Astrocyte (in vitro differentiated cells and primary cell): Measurements from ENCODE around the gene MTNR1B. TPM values are rescaled to one million over a fixed set of nuclear protein-coding genes. Genes with fewer than 3 reads are reported as not detected.

Experiments used
- DNase-seq: peaks from one replicate; pipeline ENCODE4 v3.0.0-alpha.2; 2010; ENCODE audit warnings: low read depth
- FAIRE-seq: peaks from 2 replicates; lab custom pipeline; 2011; peaks lifted over from hg19 to GRCh38; lab: Jason Lieb, UNC
- H2AFZ ChIP-seq: 2 replicates; pipeline ENCODE4 v1.6.0; 2012; ENCODE audit warnings: low read depth, low read length, inconsistent platforms
- H3K27ac ChIP-seq: 2 replicates; pipeline ENCODE4 v1.5.1; 2011; ENCODE audit warnings: low read depth, low read length, inconsistent platforms
- H3K27me3 ChIP-seq: 2 replicates; pipeline ENCODE4 v1.6.0; 2011; ENCODE audit warnings: low read length, inconsistent platforms; ENCODE audit not compliant: insufficient read depth
- H3K36me3 ChIP-seq: 2 replicates; pipeline ENCODE4 v1.5.1; 2011; ENCODE audit warnings: low read length, inconsistent platforms; ENCODE audit not compliant: insufficient read depth
- H3K4me1 ChIP-seq: 2 replicates; pipeline ENCODE4 v1.5.1; 2011; ENCODE audit warnings: low read length, inconsistent platforms; ENCODE audit not compliant: insufficient read depth
- H3K4me2 ChIP-seq: 2 replicates; pipeline ENCODE4 v1.6.0; 2012; ENCODE audit warnings: low read length, inconsistent platforms
- H3K4me3 ChIP-seq: 2 replicates; pipeline ENCODE4 v1.5.1; 2011; ENCODE audit warnings: low read depth, mild to moderate bottlenecking, low read length, inconsistent platforms; ENCODE audit not compliant: insufficient read depth
- H3K79me2 ChIP-seq: 2 replicates; pipeline ENCODE4 v1.6.0; 2012; ENCODE audit warnings: mild to moderate bottlenecking, low read length, inconsistent platforms; ENCODE audit not compliant: insufficient read depth
- H3K9ac ChIP-seq: 2 replicates; pipeline ENCODE4 v1.6.0; 2012; ENCODE audit warnings: mild to moderate bottlenecking, low read length, inconsistent platforms
- H3K9me3 ChIP-seq: 2 replicates; pipeline ENCODE4 v1.5.1; 2012; ENCODE audit warnings: low read depth, mild to moderate bottlenecking, low read length, inconsistent platforms; ENCODE audit not compliant: insufficient read depth
- H4K20me1 ChIP-seq: 2 replicates; pipeline ENCODE4 v1.6.0; 2012; ENCODE audit warnings: low read length, inconsistent platforms; ENCODE audit not compliant: insufficient read depth
- H3K27ac Mint-ChIP-seq: one replicate; pipeline ENCODE4 v1.8.0; 2021; ENCODE audit warnings: mild to moderate bottlenecking, mixed read lengths; ENCODE audit not compliant: unreplicated experiment
- H3K27me3 Mint-ChIP-seq: one replicate; pipeline ENCODE4 v1.8.0; 2021; ENCODE audit warnings: low read depth, mixed read lengths; ENCODE audit not compliant: unreplicated experiment
- H3K36me3 Mint-ChIP-seq: one replicate; pipeline ENCODE4 v1.8.0; 2021; ENCODE audit warnings: low read depth, mixed read lengths; ENCODE audit not compliant: unreplicated experiment
- H3K4me1 Mint-ChIP-seq: one replicate; pipeline ENCODE4 v1.8.0; 2021; ENCODE audit warnings: low read depth, mixed read lengths; ENCODE audit not compliant: unreplicated experiment
- H3K4me3 Mint-ChIP-seq: one replicate; pipeline ENCODE4 v1.8.0; 2021; ENCODE audit warnings: mild to moderate bottlenecking, moderate library complexity, mixed read lengths; ENCODE audit not compliant: unreplicated experiment
- H3K9me3 Mint-ChIP-seq: one replicate; pipeline ENCODE4 v1.8.0; 2021; ENCODE audit warnings: mild to moderate bottlenecking, mixed read lengths; ENCODE audit not compliant: unreplicated experiment
- CTCF ChIP-seq: IDR thresholded peaks from 2 replicates; pipeline ENCODE4 v1.5.1; 2011; ENCODE audit warnings: low read depth, mild to moderate bottlenecking, inconsistent platforms, low read length, moderate library complexity; ENCODE audit not compliant: insufficient read depth
- EZH2 ChIP-seq: IDR thresholded peaks from 2 replicates; pipeline ENCODE4 v1.6.1; 2012; ENCODE audit warnings: mild to moderate bottlenecking, low read length, inconsistent platforms; ENCODE audit not compliant: insufficient read depth
- total RNA-seq: library from RNA; stranded (reverse); gene quantifications from 2 replicates; pipeline ENCODE4 v1.2.1, GENCODE V29; 2021

Gene MTNR1B
- total RNA-seq, 1 donor from 2014 or later, result not detected

- peak overlapping the region; percentile 78 for H3K4me2 ChIP-seq
- FAIRE-seq, result peak; percentile 5
- H3K9me3 Mint-ChIP-seq, result peaks cover 2% of the 10 kb centered on the region
Measured at GRCh38 chr11:93020248-93021046, 51.0 kb downstream of the MTNR1B start.

GRCh38 chr11:93024369-93024768, 54.9 kb downstream of the MTNR1B start:
- Histone ChIP-seq H3K27ac (no peak overlapping the region), H3K9ac (no peak overlapping the region), H3K36me3 (no peaks in the 10 kb centered on the region), H3K4me1 (peaks cover 22% of the 10 kb centered on the region), H3K27me3 (no peaks in the 10 kb centered on the region), H4K20me1 (no peaks in the 10 kb centered on the region), H2AFZ (no peak overlapping the region), H3K4me2 (no peak overlapping the region), H3K9me3 (no peaks in the 10 kb centered on the region), H3K4me3 (no peak overlapping the region), H3K79me2 (no peaks in the 10 kb centered on the region)
- DNase-seq (no peak), FAIRE-seq (no peak)
- no peaks in the 10 kb centered on the region for H3K27me3 Mint-ChIP-seq
- peaks cover 2% of the 10 kb centered on the region for H3K9me3 Mint-ChIP-seq
- H3K4me3 Mint-ChIP-seq, result no peak overlapping the region
- TF ChIP-seq EZH2 (no peak), CTCF (no peak)
- H3K36me3 Mint-ChIP-seq, result no peaks in the 10 kb centered on the region
- peaks cover 31% of the 10 kb centered on the region for H3K4me1 Mint-ChIP-seq
- no peak overlapping the region for H3K27ac Mint-ChIP-seq

More at GRCh38 chr11:93020248-93021046, 51.0 kb downstream of the MTNR1B start:
- Histone ChIP-seq H3K27me3 (no peaks in the 10 kb centered on the region), H3K27ac (peak overlapping the region; percentile 70), H3K79me2 (no peaks in the 10 kb centered on the region), H3K4me3 (peak overlapping the region; percentile 19), H3K9ac (peak overlapping the region; percentile 56), H3K9me3 (no peaks in the 10 kb centered on the region), H3K36me3 (no peaks in the 10 kb centered on the region), H4K20me1 (no peaks in the 10 kb centered on the region), H3K4me1 (peaks cover 19% of the 10 kb centered on the region), H2AFZ (peak overlapping the region; percentile 32)
- H3K36me3 Mint-ChIP-seq, result peaks cover 2% of the 10 kb centered on the region
- H3K27me3 Mint-ChIP-seq, result no peaks in the 10 kb centered on the region
- H3K27ac Mint-ChIP-seq, result peak overlapping the region; percentile 98
- peak; percentile 90 for DNase-seq
- peak overlapping the region; percentile 69 for H3K4me3 Mint-ChIP-seq
- TF ChIP-seq CTCF, result no peak
- TF ChIP-seq EZH2, result no peak
- H3K4me1 Mint-ChIP-seq, result peaks cover 32% of the 10 kb centered on the region
